Activated naive CD4-positive, alpha-beta T cell treated with Interleukin-2 at 50 U/mL for 16 hours (primary cell): ENCODE measurements around the gene SULT4A1.

Experiments used
- DNase-seq: peaks from one replicate; pipeline ENCODE4 v3.0.0-alpha.2; 2020

SULT4A1 gene

DNA sequence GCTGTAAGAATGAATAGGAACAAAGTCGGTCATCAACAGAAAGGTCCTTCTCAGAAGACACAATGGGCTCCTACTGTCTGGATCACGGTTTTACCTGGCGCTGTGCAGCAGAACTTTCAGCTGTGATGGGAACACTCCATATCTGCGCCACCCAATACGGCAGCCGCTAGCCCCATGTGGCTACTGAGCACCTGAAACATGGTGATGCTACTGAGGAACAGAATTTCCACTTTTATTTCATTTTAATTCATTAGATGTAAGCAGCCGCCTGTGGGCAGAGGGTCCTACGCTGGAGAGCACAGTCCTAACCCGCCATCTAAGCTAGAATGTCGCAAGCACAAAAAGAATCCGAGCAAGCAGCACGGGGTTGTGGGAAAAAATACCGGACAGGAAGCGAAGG lies 2.7 kb downstream of the SULT4A1 start:
- DNase-seq = no peak

- DNase-seq = no peak
Observed at GRCh38 chr22:43859176-43859575, 3.1 kb downstream of the SULT4A1 start.

GRCh38 chr22:43858156-43858895 lies 4.0 kb downstream of the SULT4A1 start:
- DNase-seq = no peak

- DNase-seq = no peak
Observed at GRCh38 chr22:43857367-43857766, 4.9 kb downstream of the SULT4A1 start.

DNA sequence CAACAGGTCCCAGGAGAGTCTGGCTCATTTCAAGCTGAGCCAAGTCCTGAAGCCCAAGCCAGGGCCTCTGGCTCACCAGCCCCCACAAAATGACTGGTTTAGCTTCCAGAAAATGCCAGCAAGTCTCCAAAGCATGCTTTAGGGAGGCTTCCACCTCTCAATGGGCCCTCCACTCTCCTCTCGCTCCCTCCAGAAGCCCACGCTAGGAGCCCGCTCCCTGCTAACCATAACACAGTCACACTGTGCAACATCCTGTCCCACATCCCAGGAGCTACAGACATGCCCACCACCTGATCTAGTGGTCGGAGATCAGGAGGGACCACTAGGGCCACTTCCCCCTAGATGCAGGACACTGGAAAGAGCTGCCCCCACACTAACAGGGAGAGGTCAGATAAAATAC lies 6.9 kb downstream of the SULT4A1 start:
- DNase-seq = no peak

- DNase-seq = no peak
Observed at GRCh38 chr22:43854786-43855271, 7.5 kb downstream of the SULT4A1 start.

DNA sequence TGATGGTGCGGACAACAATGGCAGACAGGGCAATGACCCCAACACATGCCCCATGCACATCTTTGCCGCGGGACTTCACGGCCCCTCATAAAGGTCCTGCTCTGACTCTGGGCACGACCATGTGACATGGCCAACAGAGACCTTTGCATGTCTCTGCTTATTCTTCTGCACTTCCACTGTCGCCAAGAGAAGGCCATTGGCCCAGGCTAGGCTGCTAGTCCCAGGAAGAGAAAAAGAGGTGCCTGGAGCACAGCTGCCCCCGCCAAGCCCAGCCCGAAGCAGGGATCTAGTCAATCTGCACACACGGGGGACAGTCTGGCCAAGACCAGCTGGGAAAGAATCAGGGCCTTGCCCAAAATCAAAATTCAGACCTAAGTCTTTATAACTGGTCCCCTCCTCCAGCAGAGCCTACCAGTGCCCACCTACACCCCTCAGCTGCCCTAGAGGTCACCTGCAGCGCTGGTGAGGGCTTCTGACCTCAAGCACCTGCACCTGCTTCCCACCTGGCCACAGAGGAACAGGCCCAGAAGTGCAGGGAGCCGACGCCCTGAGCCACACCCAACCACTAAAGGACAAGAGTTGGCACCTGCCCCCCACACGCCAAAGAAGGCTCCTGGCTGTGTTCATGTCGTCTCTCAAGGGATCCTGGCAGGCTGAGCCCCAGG lies 8.1 kb downstream of the SULT4A1 start:
- no peak for DNase-seq

- DNase-seq = no peak
Observed at GRCh38 chr22:43853328-43853931, 8.9 kb downstream of the SULT4A1 start.

GRCh38 chr22:43852573-43853327 lies 9.6 kb downstream of the SULT4A1 start:
- DNase-seq = no peak

DNA sequence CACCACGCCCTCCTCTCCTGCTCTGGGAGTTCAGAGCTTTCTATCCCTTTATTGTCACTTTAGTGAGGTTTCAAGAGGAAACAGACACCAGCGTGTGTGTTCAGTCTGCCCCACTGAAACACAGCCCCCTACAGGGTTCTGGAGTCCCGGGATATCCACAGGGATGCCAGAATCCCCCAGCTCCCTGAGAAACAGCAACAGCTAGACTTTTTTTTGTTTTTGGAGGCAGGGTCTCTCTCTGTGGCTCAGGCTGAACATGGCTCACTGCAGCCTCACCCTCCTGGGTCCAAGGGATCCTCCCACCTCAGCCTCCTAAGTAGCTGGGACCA lies 10.4 kb downstream of the SULT4A1 start:
- DNase-seq = no peak

DNA sequence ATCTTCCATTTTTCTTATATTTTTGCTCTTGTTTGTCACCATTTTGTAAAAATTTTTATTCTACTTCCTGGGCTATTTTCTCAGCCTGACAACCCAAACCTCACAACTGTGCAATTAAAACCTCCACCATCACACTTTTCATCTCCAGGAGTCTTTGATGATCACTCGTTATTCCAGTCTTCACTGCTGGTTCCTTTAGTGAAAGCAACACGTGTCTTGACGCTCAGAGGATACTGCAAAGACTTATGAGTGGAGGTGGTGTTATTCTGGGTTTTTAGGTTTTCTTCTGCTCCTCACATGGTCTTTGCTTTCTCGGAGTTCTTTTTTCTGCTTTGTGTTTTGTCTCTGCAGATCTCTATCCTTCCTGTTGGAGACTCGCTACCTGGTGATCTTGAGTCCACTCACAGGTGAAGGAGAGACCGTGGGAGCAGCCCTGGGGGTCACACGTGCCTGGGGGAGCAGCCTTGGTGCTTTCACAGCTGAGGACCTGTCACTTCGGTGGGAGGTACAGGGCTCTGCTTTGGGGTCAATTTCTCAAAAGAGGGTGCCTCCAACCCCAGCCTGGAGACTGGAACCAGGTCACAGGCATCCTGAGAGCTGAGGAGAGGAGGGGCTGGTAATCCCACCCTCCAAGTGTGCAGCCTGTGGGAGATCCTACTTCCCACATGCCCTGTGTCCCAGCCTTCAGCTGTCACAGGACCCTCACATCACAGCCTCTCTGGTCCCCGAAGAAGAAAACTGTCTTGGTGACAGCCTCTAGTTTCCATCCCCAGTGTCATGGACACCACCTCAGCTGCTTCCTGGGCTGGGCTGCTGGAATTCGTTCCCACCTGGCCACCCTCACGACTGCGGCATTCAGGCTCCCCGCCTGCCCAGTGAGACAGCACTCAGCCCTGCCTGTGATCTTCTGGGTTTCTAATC lies 11.0 kb downstream of the SULT4A1 start:
- no peak for DNase-seq

DNA sequence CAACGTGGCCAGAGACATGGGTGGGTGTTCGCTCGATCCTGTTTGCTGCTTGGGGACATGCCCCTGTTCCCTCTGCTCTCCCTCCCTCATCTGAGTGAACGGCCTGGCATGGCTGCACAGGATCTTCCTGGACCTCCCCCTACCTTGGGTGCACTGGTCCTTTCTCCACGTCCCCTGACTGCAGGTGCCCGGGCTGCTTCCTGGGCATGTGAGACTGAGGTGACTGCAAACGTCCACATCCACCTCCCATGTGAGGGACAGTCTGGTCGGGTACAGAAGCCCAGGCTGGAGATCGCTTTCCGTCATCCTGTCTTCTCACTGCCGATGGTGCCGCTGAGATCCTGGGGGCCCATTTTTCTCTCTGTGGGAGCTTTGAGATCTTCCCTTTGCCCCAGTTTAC lies 11.8 kb downstream of the SULT4A1 start:
- DNase-seq = no peak

DNA sequence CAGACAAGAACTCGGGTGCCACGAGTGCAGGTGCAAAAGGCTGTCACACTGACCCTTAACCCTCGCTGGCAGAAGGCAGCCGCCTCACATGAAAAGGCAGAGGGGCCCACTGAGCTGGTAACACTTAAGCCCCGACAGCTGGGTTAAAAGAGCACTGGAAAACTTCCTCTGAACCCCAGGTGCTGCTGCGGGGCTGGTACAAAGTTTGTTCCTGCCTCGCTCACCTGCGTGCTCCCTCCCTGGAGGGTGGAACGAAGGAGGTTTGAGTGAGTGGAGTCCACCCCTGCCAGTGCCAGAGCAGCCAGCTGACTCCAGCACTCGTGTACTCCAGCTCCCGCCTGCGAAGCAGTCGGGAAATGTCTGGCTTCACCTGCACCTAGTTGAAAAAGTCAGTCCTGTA lies 12.6 kb downstream of the SULT4A1 start:
- no peak for DNase-seq

DNA sequence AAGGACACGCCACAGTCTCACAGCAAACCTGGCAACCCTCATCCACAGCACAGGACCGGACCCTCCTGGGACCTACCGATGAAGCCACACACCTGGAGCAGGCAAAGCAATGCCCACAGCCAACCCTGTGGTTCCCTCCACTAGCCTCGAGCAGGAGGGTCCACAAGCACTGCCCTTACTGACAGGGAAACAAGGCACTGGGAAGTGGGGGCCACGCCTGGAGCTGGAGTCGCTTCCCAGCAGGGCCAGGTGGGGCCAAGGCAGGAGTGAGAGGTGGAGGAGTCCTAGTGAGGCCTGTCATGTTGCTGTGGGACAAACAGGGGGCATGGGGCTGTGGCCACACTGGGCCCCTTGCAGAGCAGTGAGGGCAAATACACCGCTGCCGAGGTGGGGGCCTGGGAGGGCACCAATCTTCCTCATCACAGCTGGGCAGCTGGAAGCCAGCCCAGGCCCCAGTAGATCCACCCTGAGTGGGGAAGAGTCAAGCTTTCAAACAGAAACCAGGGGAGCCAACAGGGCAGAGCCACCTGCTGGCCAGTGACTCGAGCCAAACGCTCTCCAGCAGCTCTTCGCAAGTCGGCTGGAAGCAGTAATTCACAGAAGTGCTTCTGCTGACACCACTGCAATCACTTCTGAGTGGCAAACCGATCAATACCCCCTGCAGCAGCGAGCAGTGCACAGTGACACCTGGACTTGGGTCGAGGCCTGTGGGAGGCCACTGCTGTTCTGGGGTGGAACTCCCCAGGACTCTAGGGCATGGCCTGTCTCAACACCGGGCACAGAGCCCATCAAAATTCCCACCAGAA lies 13.7 kb downstream of the SULT4A1 start:
- DNase-seq = no peak

- DNase-seq = no peak
Observed at GRCh38 chr22:43847376-43848289, 14.7 kb downstream of the SULT4A1 start.

DNA sequence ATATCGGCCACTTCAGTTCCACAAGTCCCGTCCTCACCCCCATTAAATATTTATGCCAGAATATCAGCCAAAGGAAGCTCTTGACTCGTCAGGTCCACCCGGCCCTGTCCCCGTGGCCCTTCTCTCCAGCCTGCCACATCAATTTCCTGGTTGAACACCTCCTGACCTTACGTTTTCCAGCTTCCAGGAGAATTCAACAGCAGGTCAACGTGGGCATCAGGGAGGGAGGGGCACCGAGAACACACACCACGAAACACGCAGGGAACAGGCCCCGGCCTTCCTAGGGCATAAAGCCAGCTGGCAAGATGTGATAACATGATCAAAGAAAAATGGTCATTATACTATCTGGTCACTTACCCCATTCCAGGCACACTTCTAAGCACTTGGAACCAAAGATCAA lies 15.3 kb downstream of the SULT4A1 start:
- DNase-seq = no peak

DNA sequence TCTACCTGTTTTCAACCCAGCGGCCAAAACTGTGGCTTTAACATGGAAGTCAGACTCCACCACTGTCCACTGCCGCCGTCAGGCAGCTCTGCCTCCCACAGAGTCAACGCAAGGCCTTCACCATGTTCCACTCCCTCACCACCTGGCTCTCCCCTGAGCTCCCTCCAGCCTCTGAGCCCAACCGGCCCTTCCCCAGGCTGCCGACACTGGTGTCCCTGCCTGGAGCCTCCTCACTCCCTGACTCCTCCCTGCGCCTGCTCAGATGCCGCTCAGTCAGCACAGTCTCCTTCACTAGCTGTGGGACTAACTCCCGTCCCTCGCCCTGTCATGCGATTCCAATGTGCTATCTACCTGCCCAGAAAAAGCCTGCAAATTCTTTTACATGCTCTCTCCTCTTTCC lies 16.3 kb downstream of the SULT4A1 start:
- DNase-seq = no peak

- no peak for DNase-seq
Observed at GRCh38 chr22:43844560-43845545, 17.5 kb downstream of the SULT4A1 start.
